Measurements from ENCODE around the gene TNFAIP3.

GRCh38 chr6:137863091-137863797, 3.8 kb upstream of the TNFAIP3 start:
- peak in 1 of 2 donors; percentile 9 for TF ChIP-seq EP300 (IDR thresholded peaks at IDR 0.05)
- TF ChIP-seq, protein P1, sequence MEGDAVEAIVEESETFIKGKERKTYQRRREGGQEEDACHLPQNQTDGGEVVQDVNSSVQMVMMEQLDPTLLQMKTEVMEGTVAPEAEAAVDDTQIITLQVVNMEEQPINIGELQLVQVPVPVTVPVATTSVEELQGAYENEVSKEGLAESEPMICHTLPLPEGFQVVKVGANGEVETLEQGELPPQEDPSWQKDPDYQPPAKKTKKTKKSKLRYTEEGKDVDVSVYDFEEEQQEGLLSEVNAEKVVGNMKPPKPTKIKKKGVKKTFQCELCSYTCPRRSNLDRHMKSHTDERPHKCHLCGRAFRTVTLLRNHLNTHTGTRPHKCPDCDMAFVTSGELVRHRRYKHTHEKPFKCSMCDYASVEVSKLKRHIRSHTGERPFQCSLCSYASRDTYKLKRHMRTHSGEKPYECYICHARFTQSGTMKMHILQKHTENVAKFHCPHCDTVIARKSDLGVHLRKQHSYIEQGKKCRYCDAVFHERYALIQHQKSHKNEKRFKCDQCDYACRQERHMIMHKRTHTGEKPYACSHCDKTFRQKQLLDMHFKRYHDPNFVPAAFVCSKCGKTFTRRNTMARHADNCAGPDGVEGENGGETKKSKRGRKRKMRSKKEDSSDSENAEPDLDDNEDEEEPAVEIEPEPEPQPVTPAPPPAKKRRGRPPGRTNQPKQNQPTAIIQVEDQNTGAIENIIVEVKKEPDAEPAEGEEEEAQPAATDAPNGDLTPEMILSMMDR (IDR thresholded peaks at IDR 0.05) = no peak

All from tibial nerve (tissue), 4 donors.